Heart left ventricle (tissue), 13 donors: ENCODE results near the gene CHID1.

ENCODE experiments used
- POLR2A ChIP-seq, 2 donors: fragments of 450-650 bp; IDR thresholded peaks; one replicate each; pipeline ENCODE4 v1.6.1; 2017; ENCODE audit warnings: antibody characterized with exemption in 2 of 2, mild to moderate bottlenecking in 2 of 2, moderate library complexity in 2 of 2
- TF ChIP-seq, protein P1 (sequence below), 12 donors: fragments of 200-600 bp; sonication (generic) in 4 of 12; IDR thresholded peaks; one replicate each; pipeline versions ENCODE4 v1.5.0 to v1.8.0; 2018 to 2022; ENCODE audit warnings: antibody characterized with exemption in 12 of 12, mild to moderate bottlenecking in 5 of 12
- donor health status: ischemic (EF 13 %, LVEDD 7.1; RV severe dilation, severe dysfunction).
- donor health status: DM: no; HTN: yes; CAD: no.
- donor health status: DM: no; HTN: no; CAD: no.
- donor health status: ischemic (EF 25% LVEDD 6.9; RV normal size, moderate dysfunction).
- donor health status: ischemic (EF 25% LVEDD 5.7; RV mildly dilated, moderate dysfunction).
- donor health status: ischemic (EF 35%, LVEDD 5.7; RV mildly dilated, moderate dysfunction).
- donor health status: nonischemic (EF 11% LVEDD 7.7; RV severe dilation, severe dysfunction).
- donor health status: DM: yes; HTN: yes; CAD: no.
- donor health status: PGD.
- donor health status: ischemic (EF 29% LVEDD 5.4; RV normal size, mild dysfunction).
- donor health status: nonischemic (EF 23%, LVEDD 6.1; RV moderate dilation, normal function).

DNA sequence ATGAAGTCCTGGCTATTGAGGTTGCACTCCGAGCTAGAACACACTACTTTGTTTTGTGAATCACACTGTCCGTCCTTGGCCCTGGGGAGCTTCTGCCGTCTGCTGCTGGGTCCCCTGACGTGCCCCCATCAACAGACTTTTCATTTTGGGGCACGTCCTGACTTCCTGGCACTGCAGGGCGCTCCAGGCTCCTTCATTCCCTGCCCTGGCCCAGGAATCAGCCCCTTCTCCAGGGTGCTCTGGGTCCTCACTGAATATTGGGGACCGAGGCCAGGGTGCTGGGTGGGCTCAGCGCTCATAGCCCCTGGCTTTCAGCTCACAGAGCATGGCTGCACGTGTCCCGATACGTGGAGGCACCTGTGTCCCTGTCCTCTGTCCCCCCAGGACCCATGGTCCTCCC is 45.7 kb downstream of the CHID1 start:
- TF ChIP-seq, protein P1, sequence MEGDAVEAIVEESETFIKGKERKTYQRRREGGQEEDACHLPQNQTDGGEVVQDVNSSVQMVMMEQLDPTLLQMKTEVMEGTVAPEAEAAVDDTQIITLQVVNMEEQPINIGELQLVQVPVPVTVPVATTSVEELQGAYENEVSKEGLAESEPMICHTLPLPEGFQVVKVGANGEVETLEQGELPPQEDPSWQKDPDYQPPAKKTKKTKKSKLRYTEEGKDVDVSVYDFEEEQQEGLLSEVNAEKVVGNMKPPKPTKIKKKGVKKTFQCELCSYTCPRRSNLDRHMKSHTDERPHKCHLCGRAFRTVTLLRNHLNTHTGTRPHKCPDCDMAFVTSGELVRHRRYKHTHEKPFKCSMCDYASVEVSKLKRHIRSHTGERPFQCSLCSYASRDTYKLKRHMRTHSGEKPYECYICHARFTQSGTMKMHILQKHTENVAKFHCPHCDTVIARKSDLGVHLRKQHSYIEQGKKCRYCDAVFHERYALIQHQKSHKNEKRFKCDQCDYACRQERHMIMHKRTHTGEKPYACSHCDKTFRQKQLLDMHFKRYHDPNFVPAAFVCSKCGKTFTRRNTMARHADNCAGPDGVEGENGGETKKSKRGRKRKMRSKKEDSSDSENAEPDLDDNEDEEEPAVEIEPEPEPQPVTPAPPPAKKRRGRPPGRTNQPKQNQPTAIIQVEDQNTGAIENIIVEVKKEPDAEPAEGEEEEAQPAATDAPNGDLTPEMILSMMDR (IDR thresholded peaks at IDR 0.05) = no peak
- no peak for TF ChIP-seq POLR2A (IDR thresholded peaks at IDR 0.05)
